ENCODE measurements around the gene SERPINA3. TPM values are rescaled to one million over a fixed set of nuclear protein-coding genes. Genes with fewer than 3 reads are reported as not detected.

The SERPINA3 gene
- total and polyA plus RNA-seq, 2 of the 8 experiments (the other 6 are each of a cell fraction or from before 2014, with no cell fraction given), result not detected

- 84% methylated on average over 11 of the region's 11 CpGs; no CpG with 5 or more reads in 1 of the 2 experiments for WGBS, 2 experiments (ENCODE audit: extremely low coverage in 1 of 2, insufficient coverage in 1 of 2, insufficient read length in 1 of 2, insufficient replicate concordance in 2 of 2, low coverage in 1 of 2, low lambda C conversion rate in 2 of 2, missing lambda C conversion rate in 1 of 2)
- no peak overlapping the region for H3K4me2 ChIP-seq (ENCODE audit: insufficient read depth in 1 of 2, low read depth in 2 of 2, low read length in 2 of 2)
- ChIA-PET CTCF (ENCODE audit: partially characterized antibody) (interaction anchor here (0.7 to 1.9 kb wide), 8 partner anchors 10 to 761 kb away, joined by 3 to 4 read pairs (median 3); partner anchors contain the start of gene SERPINA5), POLR2A (ENCODE audit: partially characterized antibody) (no interaction called here)
- H3K79me2 ChIP-seq (ENCODE audit: control insufficient read depth in 1 of 2, insufficient read depth in 2 of 2, low read length in 2 of 2), result no peaks in the 10 kb centered on the region
- H2BK12ac ChIP-seq (ENCODE audit: low read depth, low read length), result no peak overlapping the region
- no peak overlapping the region for H4K5ac ChIP-seq (ENCODE audit: insufficient read length, low read depth, low read length)
- H2BK20ac ChIP-seq (ENCODE audit: low read length), result no peak overlapping the region
- no peak overlapping the region for H3K23ac ChIP-seq (ENCODE audit: insufficient read length)
- H3K36me3 ChIP-seq (ENCODE audit: control insufficient read depth in 2 of 4, insufficient read depth in 4 of 4, low read length in 3 of 4), result no peaks in the 10 kb centered on the region
- no peaks in the 10 kb centered on the region for H3K4me1 ChIP-seq (replicated peaks in 1 of 4; ENCODE audit: control insufficient read depth in 3 of 4, insufficient read depth in 4 of 4, low read length in 3 of 4)
- FAIRE-seq, result no peak
- no peaks in the 10 kb centered on the region for H3K9me3 ChIP-seq (ENCODE audit: insufficient read depth in 2 of 2, low read depth in 1 of 2, low read length in 1 of 2)
- no peak overlapping the region for H3K4me3 ChIP-seq (ENCODE audit: extremely low read depth in 1 of 4, insufficient read depth in 2 of 4, low read depth in 3 of 4, low read length in 4 of 4)
- H2BK5ac ChIP-seq (ENCODE audit: low read depth, low read length), result no peak overlapping the region
- H2AFZ ChIP-seq (ENCODE audit: low read length), result no peak overlapping the region
- H4K8ac ChIP-seq (ENCODE audit: extremely low read depth, insufficient read depth, low read length), result no peak overlapping the region
- H4K20me1 ChIP-seq (replicated peaks in 1 of 2; ENCODE audit: control insufficient read depth in 1 of 2, insufficient read depth in 2 of 2, low read length in 2 of 2), result no peaks in the 10 kb centered on the region
- no peak overlapping the region for H3K18ac ChIP-seq (ENCODE audit: extremely low read depth, low read length)
- no peak overlapping the region for H3K4ac ChIP-seq (replicated peaks; ENCODE audit: insufficient read length, low read depth, low read length)
- H3K14ac ChIP-seq (ENCODE audit: insufficient read length), result no peak overlapping the region
- TF ChIP-seq NANOG (IDR thresholded peaks at IDR 0.05; ENCODE audit: insufficient read depth, low read depth, low read length, poor library complexity, severe bottlenecking) (no peak), PHF8 (conservative IDR thresholded peaks at IDR 0.05; ENCODE audit: low read depth, low read length) (no peak), JUN (IDR thresholded peaks at IDR 0.05; ENCODE audit: low read depth, low read length) (no peak), USF2 (IDR thresholded peaks at IDR 0.05; ENCODE audit: low read length) (no peak), CTCF (IDR thresholded peaks at IDR 0.05; ENCODE audit: control extremely low read depth in 1 of 3, insufficient read depth in 1 of 3, low read depth in 1 of 3, low read length in 3 of 3) (peak in 2 of 3 experiments; percentile 3 to 23; a peak in 2 of 4 replicates), FOSL1 (IDR thresholded peaks at IDR 0.05; ENCODE audit: insufficient read depth, low read depth, low read length) (no peak), TAF1 (IDR thresholded peaks at IDR 0.05; ENCODE audit: low read depth, low read length) (no peak), RBBP5 (IDR thresholded peaks at IDR 0.05; ENCODE audit: borderline replicate concordance, low read depth, low read length) (no peak)
- no peak for DNase-seq (ENCODE audit: low read depth in 1 of 2, low spot score in 2 of 2)
- H3K9ac ChIP-seq (replicated peaks in 1 of 4; ENCODE audit: extremely low read depth in 1 of 4, low read depth in 3 of 4, low read length in 3 of 4), result no peak overlapping the region
- no peak overlapping the region for H4K91ac ChIP-seq (replicated peaks; ENCODE audit: insufficient read length, low read length)
- H3K79me1 ChIP-seq (ENCODE audit: low read depth, low read length), result no peaks in the 10 kb centered on the region
- H2BK120ac ChIP-seq (replicated peaks; ENCODE audit: low read depth, low read length), result no peak overlapping the region
- no peak overlapping the region for H2AK5ac ChIP-seq (ENCODE audit: low read depth, low read length)
- H3K27me3 ChIP-seq (replicated peaks in 1 of 4; ENCODE audit: control insufficient read depth in 3 of 4, extremely low read depth in 1 of 4, insufficient read depth in 3 of 4, low read length in 3 of 4), result no peaks in the 10 kb centered on the region
- H3K27ac ChIP-seq (ENCODE audit: low read depth, low read length), result no peak overlapping the region
- H3K23me2 ChIP-seq (ENCODE audit: low read depth, low read length), result no peaks in the 10 kb centered on the region
- no peak overlapping the region for H3K56ac ChIP-seq (replicated peaks; ENCODE audit: insufficient read length, low read depth, low read length)
- no peak overlapping the region for H2BK15ac ChIP-seq (ENCODE audit: low read length)
Observed at GRCh38 chr14:94670692-94671285, 58.6 kb downstream of the SERPINA3 start.
